ENCODE data around the gene C1QA.
A peak's percentile ranks its signal among the peaks of the same experiment; 100 is the strongest.

DNA sequence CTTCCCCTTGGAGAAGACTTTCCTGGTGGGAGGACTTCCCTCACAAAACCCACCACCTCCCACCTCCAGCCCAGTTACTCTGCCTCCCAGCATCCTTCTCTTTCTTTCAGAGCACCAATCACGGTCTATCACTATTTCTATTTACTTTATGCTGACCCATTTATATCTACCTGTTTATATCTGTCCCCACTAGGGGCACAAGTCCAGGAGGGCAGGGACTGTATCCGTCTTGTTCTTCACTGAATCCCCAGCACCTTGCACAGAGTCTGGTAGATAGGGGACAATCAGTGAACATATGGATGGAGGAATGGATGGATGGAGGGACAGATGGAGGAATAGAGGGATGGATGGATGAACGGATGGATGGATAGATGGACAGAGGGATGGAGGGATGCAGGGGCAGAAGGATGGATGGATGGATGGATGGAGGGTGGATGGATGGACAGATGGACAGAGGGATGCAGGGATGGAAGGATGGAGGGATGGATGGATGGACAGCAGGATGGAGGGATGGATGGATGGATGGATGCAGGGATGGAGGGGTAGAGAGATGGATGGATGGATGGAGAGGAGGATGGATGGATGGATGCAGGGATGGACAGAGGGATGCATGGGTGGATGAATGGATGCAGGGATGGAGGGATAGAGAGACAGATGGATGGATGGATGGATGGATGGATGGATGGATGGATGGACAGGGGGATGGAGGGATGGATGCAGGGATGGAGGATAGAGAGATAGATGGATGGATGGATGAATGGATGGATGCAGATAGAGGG, 22.1 kb downstream of the C1QA start:
- TF ChIP-seq, protein P1, sequence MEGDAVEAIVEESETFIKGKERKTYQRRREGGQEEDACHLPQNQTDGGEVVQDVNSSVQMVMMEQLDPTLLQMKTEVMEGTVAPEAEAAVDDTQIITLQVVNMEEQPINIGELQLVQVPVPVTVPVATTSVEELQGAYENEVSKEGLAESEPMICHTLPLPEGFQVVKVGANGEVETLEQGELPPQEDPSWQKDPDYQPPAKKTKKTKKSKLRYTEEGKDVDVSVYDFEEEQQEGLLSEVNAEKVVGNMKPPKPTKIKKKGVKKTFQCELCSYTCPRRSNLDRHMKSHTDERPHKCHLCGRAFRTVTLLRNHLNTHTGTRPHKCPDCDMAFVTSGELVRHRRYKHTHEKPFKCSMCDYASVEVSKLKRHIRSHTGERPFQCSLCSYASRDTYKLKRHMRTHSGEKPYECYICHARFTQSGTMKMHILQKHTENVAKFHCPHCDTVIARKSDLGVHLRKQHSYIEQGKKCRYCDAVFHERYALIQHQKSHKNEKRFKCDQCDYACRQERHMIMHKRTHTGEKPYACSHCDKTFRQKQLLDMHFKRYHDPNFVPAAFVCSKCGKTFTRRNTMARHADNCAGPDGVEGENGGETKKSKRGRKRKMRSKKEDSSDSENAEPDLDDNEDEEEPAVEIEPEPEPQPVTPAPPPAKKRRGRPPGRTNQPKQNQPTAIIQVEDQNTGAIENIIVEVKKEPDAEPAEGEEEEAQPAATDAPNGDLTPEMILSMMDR (IDR thresholded peaks at IDR 0.05; ENCODE audit: low read length): peak; percentile 33
- TF ChIP-seq EZH2 (optimal IDR thresholded peaks at IDR 0.05; ENCODE audit: low read depth, low read length) (no peak), EZH2phosphoT487 (IDR thresholded peaks at IDR 0.05; ENCODE audit: low read length) (no peak)

Measured in MM.1S (cell line).